ENCODE results near the gene CNGA2. TPM values are rescaled to one million over a fixed set of nuclear protein-coding genes. Genes with fewer than 3 reads are reported as not detected.

The CNGA2 gene
- total and polyA plus RNA-seq, 2 of the 4 experiments (the other 2 are of a cell fraction), result not detected

GRCh38 chrX:151776936-151777335, 42.4 kb downstream of the CNGA2 start:
- H4K5ac ChIP-seq (ENCODE audit: low read depth, low read length), result no peak overlapping the region

More at GRCh38 chrX:151776936-151777335, 42.4 kb downstream of the CNGA2 start:
- no peak overlapping the region for H3K14ac ChIP-seq (replicated peaks; ENCODE audit: low read depth, low read length)
- WGBS, 2 experiments (ENCODE audit: extremely low coverage in 2 of 2, insufficient read length in 1 of 2), result 80% methylated on average over 1 of the region's 5 CpGs; no CpG with 5 or more reads in 1 of the 2 experiments
- no peak for DNase-seq
- no peaks in the 10 kb centered on the region for H3K27me3 ChIP-seq (ENCODE audit: control insufficient read depth, insufficient read depth, low read length)
- H3K4me2 ChIP-seq (ENCODE audit: low read depth, low read length), result no peak overlapping the region
- no peak overlapping the region for H2AK9ac ChIP-seq (replicated peaks; ENCODE audit: low read depth, low read length, poor library complexity)
- no peak overlapping the region for H2BK5ac ChIP-seq (ENCODE audit: low read depth, low read length, poor library complexity, severe bottlenecking)
- dilution Hi-C loops (cut with HindIII; ENCODE audit: low sequenced_read_pairs, unreplicated experiment), result no loop called here
- no peaks in the 10 kb centered on the region for H3K79me1 ChIP-seq (ENCODE audit: low read depth in 1 of 2, low read length in 2 of 2)
- no peaks in the 10 kb centered on the region for H3K9me1 ChIP-seq (ENCODE audit: insufficient read depth, low read length)
- in situ Hi-C loops (cut with MboI; ENCODE audit: low sequenced_read_pairs), result no loop called here
- no peak overlapping the region for H3K23ac ChIP-seq (ENCODE audit: low read depth, low read length)
- no peak overlapping the region for H2BK120ac ChIP-seq (ENCODE audit: low read depth, low read length)
- CTCF ChIA-PET, result no interaction called here
- POLR2A ChIA-PET (ENCODE audit: unreplicated experiment), result no interaction called here
- no peak overlapping the region for H3K4ac ChIP-seq (ENCODE audit: low read depth, low read length)
- H2AK5ac ChIP-seq (ENCODE audit: low read depth, low read length), result no peak overlapping the region
- H2AFZ ChIP-seq (replicated peaks; ENCODE audit: low read length, poor library complexity), result no peak overlapping the region
- no peaks in the 10 kb centered on the region for H3K36me3 ChIP-seq (ENCODE audit: control insufficient read depth, insufficient read depth, low read length)
- H4K91ac ChIP-seq (ENCODE audit: insufficient read depth, low read depth, low read length), result no peak overlapping the region
- no peak overlapping the region for H3K4me3 ChIP-seq (ENCODE audit: insufficient read depth, low read depth, low read length)
- H3K27ac ChIP-seq (ENCODE audit: insufficient read depth, low read length), result no peak overlapping the region
- H3K56ac ChIP-seq (ENCODE audit: extremely low read depth, insufficient read depth, low read length), result no peak overlapping the region
- no peak overlapping the region for H3K9ac ChIP-seq (ENCODE audit: low read depth, low read length)
- no peaks in the 10 kb centered on the region for H4K20me1 ChIP-seq (ENCODE audit: insufficient read depth, low read length)
- intact Hi-C loops (cut with micrococcal nuclease), result no loop called here
- no peak for TF ChIP-seq BHLHE40 (IDR thresholded peaks at IDR 0.05; ENCODE audit: low read depth, low read length)
- no peak for TF ChIP-seq CTCF (conservative IDR thresholded peaks at IDR 0.05; ENCODE audit: low read depth, low read length)
- no peak for TF ChIP-seq RAD21 (IDR thresholded peaks at IDR 0.05; ENCODE audit: low read length)
- TF ChIP-seq MXI1 (IDR thresholded peaks at IDR 0.05; ENCODE audit: borderline replicate concordance, low read depth, low read length), result no peak
- no peak for TF ChIP-seq CHD1 (IDR thresholded peaks at IDR 0.05; ENCODE audit: low read depth, low read length)
- H2BK15ac ChIP-seq (ENCODE audit: low read depth, low read length), result no peak overlapping the region
- H4K8ac ChIP-seq (ENCODE audit: low read depth in 2 of 2, low read length in 2 of 2), result no peak overlapping the region
- BruUV-seq (replicated peaks), result no TSS peak
- H3K9me3 ChIP-seq (ENCODE audit: control insufficient read depth, insufficient read depth, low read length), result peaks cover 8% of the 10 kb centered on the region; the same call in 1 of the 2 replicates
- no peak overlapping the region for H3K18ac ChIP-seq (ENCODE audit: low read depth, low read length)
- no peak for ATAC-seq (ENCODE audit: low read depth)
- no peak overlapping the region for H2BK20ac ChIP-seq (ENCODE audit: low read depth, low read length)
- H3K4me1 ChIP-seq (ENCODE audit: control insufficient read depth, insufficient read depth, low read length), result no peaks in the 10 kb centered on the region

Data from IMR-90 (cell line).